ENCODE data around the gene KCNQ1OT1. TPM values are rescaled to one million over a fixed set of nuclear protein-coding genes. Genes with fewer than 3 reads are reported as not detected.
A peak's percentile ranks its signal among the peaks of the same experiment; 100 is the strongest.

The KCNQ1OT1 gene
- total and polyA plus RNA-seq, 2 of the 4 experiments (the other 2 are of a cell fraction), result 0.14 to 2.0 TPM

- peaks cover 55% of the 10 kb centered on the region for H4K20me1 ChIP-seq (ENCODE audit: insufficient read depth, low read length)
- H4K91ac ChIP-seq (ENCODE audit: insufficient read depth, low read depth, low read length), result no peak overlapping the region
- H3K4me3 ChIP-seq (ENCODE audit: insufficient read depth, low read depth, low read length), result no peak overlapping the region
- H3K79me1 ChIP-seq (ENCODE audit: low read depth in 1 of 2, low read length in 2 of 2), result peaks cover 9 to 46% of the 10 kb centered on the region in 2 experiments; a peak in 2 of 4 replicates
- no peaks in the 10 kb centered on the region for H3K4me1 ChIP-seq (ENCODE audit: control insufficient read depth, insufficient read depth, low read length)
- H3K56ac ChIP-seq (ENCODE audit: extremely low read depth, insufficient read depth, low read length), result no peak overlapping the region
- H2AFZ ChIP-seq (replicated peaks; ENCODE audit: low read length, poor library complexity), result peak overlapping the region; percentile 52
- CTCF ChIA-PET, result no interaction called here
- no peak overlapping the region for H2AK9ac ChIP-seq (replicated peaks; ENCODE audit: low read depth, low read length, poor library complexity)
- H3K14ac ChIP-seq (replicated peaks; ENCODE audit: low read depth, low read length), result no peak overlapping the region
- no peak overlapping the region for H2AK5ac ChIP-seq (ENCODE audit: low read depth, low read length)
- H3K27me3 ChIP-seq (ENCODE audit: control insufficient read depth, insufficient read depth, low read length), result peaks cover 4% of the 10 kb centered on the region; the same call in 1 of the 2 replicates
- no peak overlapping the region for H3K4me2 ChIP-seq (ENCODE audit: low read depth, low read length)
- ATAC-seq (ENCODE audit: low read depth), result no peak
- H3K27ac ChIP-seq (ENCODE audit: insufficient read depth, low read length), result no peak overlapping the region
- no peak overlapping the region for H2BK5ac ChIP-seq (ENCODE audit: low read depth, low read length, poor library complexity, severe bottlenecking)
- H4K8ac ChIP-seq (ENCODE audit: low read depth in 2 of 2, low read length in 2 of 2), result no peak overlapping the region
- H3K9me3 ChIP-seq (ENCODE audit: control insufficient read depth, insufficient read depth, low read length), result peaks cover 14% of the 10 kb centered on the region
- no peak overlapping the region for H3K4ac ChIP-seq (ENCODE audit: low read depth, low read length)
- no peak overlapping the region for H2BK20ac ChIP-seq (ENCODE audit: low read depth, low read length)
- no peak for TF ChIP-seq RFX5 (IDR thresholded peaks at IDR 0.05; ENCODE audit: low read depth, low read length)
- TF ChIP-seq FOS (IDR thresholded peaks at IDR 0.05; ENCODE audit: low read depth, low read length), result no peak
- TF ChIP-seq, protein P1, sequence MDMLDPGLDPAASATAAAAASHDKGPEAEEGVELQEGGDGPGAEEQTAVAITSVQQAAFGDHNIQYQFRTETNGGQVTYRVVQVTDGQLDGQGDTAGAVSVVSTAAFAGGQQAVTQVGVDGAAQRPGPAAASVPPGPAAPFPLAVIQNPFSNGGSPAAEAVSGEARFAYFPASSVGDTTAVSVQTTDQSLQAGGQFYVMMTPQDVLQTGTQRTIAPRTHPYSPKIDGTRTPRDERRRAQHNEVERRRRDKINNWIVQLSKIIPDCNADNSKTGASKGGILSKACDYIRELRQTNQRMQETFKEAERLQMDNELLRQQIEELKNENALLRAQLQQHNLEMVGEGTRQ (IDR thresholded peaks at IDR 0.05; ENCODE audit: low read depth, low read length), result no peak
- no peak for TF ChIP-seq SMC3 (IDR thresholded peaks at IDR 0.05; ENCODE audit: low read depth, low read length)
- TF ChIP-seq NFE2L2 (IDR thresholded peaks at IDR 0.05; ENCODE audit: low read depth, low read length), result no peak
- TF ChIP-seq, protein P2, sequence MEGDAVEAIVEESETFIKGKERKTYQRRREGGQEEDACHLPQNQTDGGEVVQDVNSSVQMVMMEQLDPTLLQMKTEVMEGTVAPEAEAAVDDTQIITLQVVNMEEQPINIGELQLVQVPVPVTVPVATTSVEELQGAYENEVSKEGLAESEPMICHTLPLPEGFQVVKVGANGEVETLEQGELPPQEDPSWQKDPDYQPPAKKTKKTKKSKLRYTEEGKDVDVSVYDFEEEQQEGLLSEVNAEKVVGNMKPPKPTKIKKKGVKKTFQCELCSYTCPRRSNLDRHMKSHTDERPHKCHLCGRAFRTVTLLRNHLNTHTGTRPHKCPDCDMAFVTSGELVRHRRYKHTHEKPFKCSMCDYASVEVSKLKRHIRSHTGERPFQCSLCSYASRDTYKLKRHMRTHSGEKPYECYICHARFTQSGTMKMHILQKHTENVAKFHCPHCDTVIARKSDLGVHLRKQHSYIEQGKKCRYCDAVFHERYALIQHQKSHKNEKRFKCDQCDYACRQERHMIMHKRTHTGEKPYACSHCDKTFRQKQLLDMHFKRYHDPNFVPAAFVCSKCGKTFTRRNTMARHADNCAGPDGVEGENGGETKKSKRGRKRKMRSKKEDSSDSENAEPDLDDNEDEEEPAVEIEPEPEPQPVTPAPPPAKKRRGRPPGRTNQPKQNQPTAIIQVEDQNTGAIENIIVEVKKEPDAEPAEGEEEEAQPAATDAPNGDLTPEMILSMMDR (conservative IDR thresholded peaks at IDR 0.05; ENCODE audit: low read depth, low read length), result no peak
- TF ChIP-seq CEBPB (IDR thresholded peaks at IDR 0.05; ENCODE audit: low read depth, low read length), result no peak
- TF ChIP-seq RAD21 (IDR thresholded peaks at IDR 0.05; ENCODE audit: low read length), result no peak
- TF ChIP-seq MXI1 (IDR thresholded peaks at IDR 0.05; ENCODE audit: borderline replicate concordance, low read depth, low read length), result no peak
- TF ChIP-seq CHD1 (IDR thresholded peaks at IDR 0.05; ENCODE audit: low read depth, low read length), result no peak
- TF ChIP-seq RCOR1 (IDR thresholded peaks at IDR 0.05; ENCODE audit: insufficient replicate concordance, low read length), result no peak
- TF ChIP-seq MAZ (IDR thresholded peaks at IDR 0.05; ENCODE audit: borderline replicate concordance, low read depth, low read length), result no peak
- 83% methylated on average over 1 of the region's 15 CpGs; no CpG with 5 or more reads in 1 of the 2 experiments for WGBS, 2 experiments (ENCODE audit: extremely low coverage in 2 of 2, insufficient read length in 1 of 2)
- DNase-seq, result no peak
- H3K23ac ChIP-seq (ENCODE audit: low read depth, low read length), result no peak overlapping the region
- H3K9me1 ChIP-seq (ENCODE audit: insufficient read depth, low read length), result no peaks in the 10 kb centered on the region
- no peak overlapping the region for H4K5ac ChIP-seq (ENCODE audit: low read depth, low read length)
- POLR2A ChIA-PET (ENCODE audit: unreplicated experiment), result no interaction called here
- dilution Hi-C loops (cut with HindIII; ENCODE audit: low sequenced_read_pairs, unreplicated experiment) (no loop called here), intact Hi-C loops (cut with micrococcal nuclease) (no loop called here), in situ Hi-C loops (cut with MboI; ENCODE audit: low sequenced_read_pairs) (no loop called here)
- BruUV-seq (replicated peaks), result no TSS peak
- H3K9ac ChIP-seq (ENCODE audit: low read depth, low read length), result no peak overlapping the region
- H3K36me3 ChIP-seq (ENCODE audit: control insufficient read depth, insufficient read depth, low read length), result peaks cover 13% of the 10 kb centered on the region
- no peak overlapping the region for H3K18ac ChIP-seq (ENCODE audit: low read depth, low read length)
- H2BK15ac ChIP-seq (ENCODE audit: low read depth, low read length), result no peak overlapping the region
- no peak overlapping the region for H2BK120ac ChIP-seq (ENCODE audit: low read depth, low read length)
Measured at GRCh38 chr11:2666828-2667570, 32.8 kb downstream of the KCNQ1OT1 start.
